OCI-LY7 (cell line): Measurements from ENCODE around the gene NCK2.

Source experiments
- CTCF ChIP-seq: fragments of 200-600 bp; sonication (generic); conservative IDR thresholded peaks from 2 replicates; pipeline ENCODE4 v1.5.1; 2014; ENCODE audit warnings: mild to moderate bottlenecking, antibody characterized with exemption, low read length, moderate library complexity, mixed read lengths
- EZH2phosphoT487 ChIP-seq: fragments of 200-600 bp; sonication (generic); IDR thresholded peaks from 2 replicates; pipeline ENCODE4 v1.6.1; 2018; ENCODE audit warnings: low read depth, borderline replicate concordance, mild to moderate bottlenecking, mixed run types, antibody characterized with exemption, low read length, moderate library complexity, mixed read lengths

- TF ChIP-seq CTCF (no peak), EZH2phosphoT487 (no peak)
These were observed 128.6 kb downstream of the NCK2 start for GRCh38 chr2:105873281-105873680.
